ENCODE measurements around the gene PSMD9.
"Not testable (repeated sequence)": the region's sequence is repeated elsewhere in the genome, so short reads cannot be mapped to it uniquely, and the experiment has no call there.

The PSMD9 gene

GRCh38 chr12:121858662-121859572, 29.7 kb upstream of the PSMD9 start, which contains the start of gene HPD:
HPD (minus strand) TSS chr12:121858859; CDS start chr12:121858823, 36 bp downstream.
- Histone ChIP-seq H3K36me3 (ENCODE audit: control insufficient read depth, insufficient read depth, low read length) (no peaks in the 10 kb centered on the region), H3K27me3 (replicated peaks; ENCODE audit: control insufficient read depth, insufficient read depth, low read length) (no peaks in the 10 kb centered on the region), H3K4me3 (replicated peaks; ENCODE audit: low read depth, low read length) (no peak within 1 kb of the TSS)
- DNase-seq (ENCODE audit: extremely low read depth, insufficient read length), result no peak
- TF ChIP-seq CTCF (IDR thresholded peaks at IDR 0.05; ENCODE audit: insufficient read depth, low read length, poor library complexity, severe bottlenecking), result no peak

- Histone ChIP-seq H3K4me3 (replicated peaks; ENCODE audit: low read depth, low read length) (no peak overlapping the region), H3K27me3 (replicated peaks; ENCODE audit: control insufficient read depth, insufficient read depth, low read length) (no peaks in the 10 kb centered on the region), H3K36me3 (ENCODE audit: control insufficient read depth, insufficient read depth, low read length) (no peaks in the 10 kb centered on the region)
- TF ChIP-seq CTCF (IDR thresholded peaks at IDR 0.05; ENCODE audit: insufficient read depth, low read length, poor library complexity, severe bottlenecking), result no peak
- DNase-seq (ENCODE audit: extremely low read depth, insufficient read length), result no peak
Observed at GRCh38 chr12:121860257-121860656, 28.3 kb upstream of the PSMD9 start.

- H3K36me3 ChIP-seq (ENCODE audit: control insufficient read depth, insufficient read depth, low read length); H3K4me3 ChIP-seq (replicated peaks; ENCODE audit: low read depth, low read length); DNase-seq (ENCODE audit: extremely low read depth, insufficient read length); H3K27me3 ChIP-seq (replicated peaks; ENCODE audit: control insufficient read depth, insufficient read depth, low read length): not testable (repeated sequence)
Observed at GRCh38 chr12:121860699-121861098, 27.9 kb upstream of the PSMD9 start.

- no peaks in the 10 kb centered on the region for H3K36me3 ChIP-seq (ENCODE audit: control insufficient read depth, insufficient read depth, low read length)
- H3K27me3 ChIP-seq (replicated peaks; ENCODE audit: control insufficient read depth, insufficient read depth, low read length), result no peaks in the 10 kb centered on the region
- H3K4me3 ChIP-seq (replicated peaks; ENCODE audit: low read depth, low read length), result no peak overlapping the region
- TF ChIP-seq CTCF (IDR thresholded peaks at IDR 0.05; ENCODE audit: insufficient read depth, low read length, poor library complexity, severe bottlenecking), result no peak
- DNase-seq (ENCODE audit: extremely low read depth, insufficient read length), result no peak
Observed at GRCh38 chr12:121861636-121862254, 26.8 kb upstream of the PSMD9 start.

GRCh38 chr12:121866331-121866730, 22.3 kb upstream of the PSMD9 start:
- Histone ChIP-seq H3K4me3 (replicated peaks; ENCODE audit: low read depth, low read length) (no peak overlapping the region), H3K36me3 (ENCODE audit: control insufficient read depth, insufficient read depth, low read length) (no peaks in the 10 kb centered on the region), H3K27me3 (replicated peaks; ENCODE audit: control insufficient read depth, insufficient read depth, low read length) (no peaks in the 10 kb centered on the region)
- no peak for TF ChIP-seq CTCF (IDR thresholded peaks at IDR 0.05; ENCODE audit: insufficient read depth, low read length, poor library complexity, severe bottlenecking)
- DNase-seq (ENCODE audit: extremely low read depth, insufficient read length), result no peak

- not testable (repeated sequence) for H3K27me3 ChIP-seq (replicated peaks; ENCODE audit: control insufficient read depth, insufficient read depth, low read length); H3K36me3 ChIP-seq (ENCODE audit: control insufficient read depth, insufficient read depth, low read length); H3K4me3 ChIP-seq (replicated peaks; ENCODE audit: low read depth, low read length); DNase-seq (ENCODE audit: extremely low read depth, insufficient read length)
Observed at GRCh38 chr12:121869229-121869628, 19.4 kb upstream of the PSMD9 start.

All from GM06990 (cell line).